ENCODE results near the gene ACMSD.

The ACMSD gene

GRCh38 chr2:134950886-134951285 is 112.5 kb downstream of the ACMSD start:
- DNase-seq (ENCODE audit: low spot score): no peak
